SK-N-SH (cell line): ENCODE results near the gene E4F1. TPM values are rescaled to one million over a fixed set of nuclear protein-coding genes. Genes with fewer than 3 reads are reported as not detected.

Source experiments
- CTCF ChIA-PET: fragments of 300-600, 350-600 bp; formaldehyde crosslinking; extraction: SDS; loops from one replicate; lab custom pipeline; 2021; lab: Yijun Ruan, JAX
- POLR2A ChIA-PET: fragments of 350-600 bp; sonication (Branson Sonifier 250); formaldehyde crosslinking; extraction: SDS; loops from one replicate; lab custom pipeline; 2020; ENCODE audit warnings: antibody characterized with exemption, inconsistent platforms; lab: Yijun Ruan, JAX
- DNase-seq: peaks from one replicate; pipeline ENCODE4 v3.0.0; 2012
- H2AFZ ChIP-seq: fragments of 200-600 bp; sonication (generic); 2 replicates; pipeline ENCODE4 v1.8.1; 2016; ENCODE audit warnings: antibody characterized with exemption, mild to moderate bottlenecking, low read depth
- H3F3A ChIP-seq: fragments of 200-600 bp; sonication (generic); replicated peaks from 2 replicates; pipeline ENCODE3; 2016; ENCODE audit warnings: antibody characterized with exemption, mild to moderate bottlenecking; ENCODE audit not compliant: insufficient read depth
- H3K27ac ChIP-seq, 2 experiments: fragments of 200-500 bp in 1 of 2; fragments of 200-600 bp in 1 of 2; sonication (Bioruptor generic) in 1 of 2; sonication (generic), shearing (Covaris generic) in 1 of 2; 2 replicates each; pipeline versions ENCODE4 v1.5.1 to v1.6.1; 2014 to 2016; ENCODE audit warnings: low read depth in 2 of 2, inconsistent platforms in 1 of 2, low read length in 1 of 2, mild to moderate bottlenecking in 1 of 2, mixed read lengths in 1 of 2
- H3K27me3 ChIP-seq: fragments of 200-600 bp; sonication (generic), shearing (Covaris generic); 2 replicates; pipeline ENCODE4 v1.6.1; 2016; ENCODE audit warnings: mixed run types; ENCODE audit not compliant: insufficient read depth
- H3K36me3 ChIP-seq, 2 experiments: fragments of 200-500 bp in 1 of 2; fragments of 200-600 bp in 1 of 2; sonication (Bioruptor generic) in 1 of 2; sonication (generic) in 1 of 2; replicated peaks in 1 of 2; 2 replicates each; pipeline versions ENCODE3 to v1.5.1; 2014 to 2016; ENCODE audit warnings: low read length in 1 of 2, mild to moderate bottlenecking in 1 of 2; ENCODE audit not compliant: insufficient read depth in 2 of 2, control insufficient read depth in 1 of 2
- H3K4me1 ChIP-seq, 2 experiments: fragments of 200-500 bp in 1 of 2; fragments of 200-600 bp in 1 of 2; sonication (Bioruptor generic) in 1 of 2; sonication (generic), shearing (Covaris generic) in 1 of 2; 2 replicates each; pipeline versions ENCODE4 v1.5.1 to v1.6.1; 2014 to 2016; ENCODE audit warnings: low read depth in 1 of 2, low read length in 1 of 2, mixed run types in 1 of 2; ENCODE audit not compliant: insufficient read depth in 2 of 2, control insufficient read depth in 1 of 2
- H3K4me2 ChIP-seq: fragments of 200-600 bp; sonication (generic), shearing (Covaris generic); 2 replicates; pipeline ENCODE4 v1.6.1; 2017; ENCODE audit warnings: mixed run types
- H3K4me3 ChIP-seq, 2 experiments: fragments of 200-500 bp in 1 of 2; fragments of 200-600 bp in 1 of 2; sonication (Bioruptor generic) in 1 of 2; sonication (generic), shearing (Covaris generic) in 1 of 2; 2 replicates each; pipeline versions ENCODE4 v1.5.1 to v1.8.1; 2014 to 2016; ENCODE audit warnings: low read depth in 2 of 2, inconsistent platforms in 1 of 2, low read length in 1 of 2, mild to moderate bottlenecking in 1 of 2, mixed read lengths in 1 of 2, moderate library complexity in 1 of 2
- H3K79me2 ChIP-seq: fragments of 200-600 bp; sonication (generic); 2 replicates; pipeline ENCODE4 v1.8.1; 2017; ENCODE audit warnings: mild to moderate bottlenecking; ENCODE audit not compliant: insufficient read depth
- H3K9ac ChIP-seq: fragments of 200-600 bp; sonication (generic); 2 replicates; pipeline ENCODE4 v1.6.1; 2017; ENCODE audit warnings: mixed run types
- H3K9me2 ChIP-seq: fragments of 200-600 bp; sonication (generic); 2 replicates; pipeline ENCODE4 v1.6.1; 2017; ENCODE audit warnings: mixed run types
- H3K9me3 ChIP-seq: fragments of 200-600 bp; sonication (generic); 2 replicates; pipeline ENCODE4 v1.6.1; 2017; ENCODE audit warnings: mixed run types, mild to moderate bottlenecking, moderate library complexity
- H4K20me1 ChIP-seq: fragments of 200-600 bp; sonication (generic); 2 replicates; pipeline ENCODE4 v1.6.1; 2017; ENCODE audit warnings: mild to moderate bottlenecking, mixed run types; ENCODE audit not compliant: insufficient read depth
- EP300 ChIP-seq, 2 experiments: IDR thresholded peaks; 2 replicates each; pipeline versions ENCODE4 v1.4.0 to v1.6.1; 2012; ENCODE audit warnings: borderline replicate concordance in 1 of 2, low read depth in 1 of 2, low read length in 1 of 2
- EZH2phosphoT487 ChIP-seq: fragments of 200-600 bp; sonication (generic); IDR thresholded peaks from 2 replicates; pipeline ENCODE4 v1.6.1; 2017; ENCODE audit warnings: low read depth, mixed run types, mild to moderate bottlenecking, antibody characterized with exemption, moderate library complexity, borderline replicate concordance
- FOXM1 ChIP-seq: IDR thresholded peaks from 2 replicates; pipeline ENCODE4 v1.4.0; 2012; ENCODE audit warnings: low read depth, mild to moderate bottlenecking
- GABPA ChIP-seq: IDR thresholded peaks from 2 replicates; pipeline ENCODE4 v1.4.0; 2012; ENCODE audit warnings: low read depth, mild to moderate bottlenecking
- GATA2 ChIP-seq: sonication (generic); formaldehyde crosslinking; IDR thresholded peaks from 2 replicates; pipeline ENCODE4 v1.5.0; 2020; ENCODE audit warnings: mild to moderate bottlenecking, missing genetic modification reagents
- IRF3 ChIP-seq: fragments of 150-350 bp; IDR thresholded peaks from 2 replicates; pipeline ENCODE4 v1.6.1; 2016; ENCODE audit warnings: mild to moderate bottlenecking, low read depth, low read length
- JUND ChIP-seq: IDR thresholded peaks from 2 replicates; pipeline ENCODE4 v1.4.0; 2012
- RAD21 ChIP-seq: IDR thresholded peaks from 2 replicates; pipeline ENCODE4 v1.6.1; 2012; ENCODE audit warnings: mild to moderate bottlenecking, low read length
- RCOR1 ChIP-seq: fragments of 150-350 bp; IDR thresholded peaks from 2 replicates; pipeline ENCODE4 v1.6.1; 2017; ENCODE audit warnings: antibody characterized with exemption, low read length
- RFX5 ChIP-seq: IDR thresholded peaks from 2 replicates; pipeline ENCODE4 v1.6.1; 2012; ENCODE audit warnings: mild to moderate bottlenecking, improper control_type of control experiment, low read length
- RXRA ChIP-seq: IDR thresholded peaks from 2 replicates; pipeline ENCODE4 v1.4.0; 2012; ENCODE audit warnings: low read depth, mild to moderate bottlenecking, borderline replicate concordance
- SIN3A ChIP-seq: IDR thresholded peaks from 2 replicates; pipeline ENCODE4 v1.6.1; 2012; ENCODE audit warnings: low read depth, mild to moderate bottlenecking, low read length, moderate library complexity, borderline replicate concordance
- SMC3 ChIP-seq: IDR thresholded peaks from 2 replicates; pipeline ENCODE4 v1.6.1; 2012; ENCODE audit warnings: low read depth, low read length, improper control_type of control experiment
- TCF12 ChIP-seq: IDR thresholded peaks from 2 replicates; pipeline ENCODE4 v1.4.0; 2012
- TEAD4 ChIP-seq: IDR thresholded peaks from 2 replicates; pipeline ENCODE4 v1.4.0; 2012; ENCODE audit warnings: mild to moderate bottlenecking, borderline replicate concordance; ENCODE audit not compliant: insufficient read depth
- USF1 ChIP-seq: IDR thresholded peaks from 2 replicates; pipeline ENCODE4 v1.4.0; 2012; ENCODE audit warnings: low read depth, borderline replicate concordance
- YY1 ChIP-seq: IDR thresholded peaks from 2 replicates; pipeline ENCODE4 v1.4.0; 2012; ENCODE audit warnings: low read depth, mild to moderate bottlenecking
- WGBS: methylation state at CpG from one replicate; pipeline ENCODE4 v1.1.6; 2017; ENCODE audit warnings: low lambda C conversion rate; 5-methylcytosine and 5-hydroxymethylcytosine counted together
- polyA plus RNA-seq, 3 experiments: library from polyadenylated mRNA; depleted of rRNA; stranded (reverse); fragments of >200 nt; gene quantifications; 2 replicates each; pipeline ENCODE4 v1.2.3, GENCODE V29; 2012
- TF ChIP-seq, protein P1 (sequence below): IDR thresholded peaks from 2 replicates; pipeline ENCODE4 v1.6.1; 2012; ENCODE audit warnings: mild to moderate bottlenecking, low read depth, low read length, moderate library complexity
- TF ChIP-seq, protein P2 (sequence below): fragments of 200-600 bp; sonication (generic); IDR thresholded peaks from 2 replicates; pipeline ENCODE4 v1.6.1; 2017; ENCODE audit warnings: antibody characterized with exemption, mild to moderate bottlenecking, moderate library complexity
- TF ChIP-seq, protein P3 (sequence below): IDR thresholded peaks from 2 replicates; pipeline ENCODE4 v1.4.0; 2012; ENCODE audit warnings: low read depth, borderline replicate concordance

Gene E4F1
- polyA plus RNA-seq, 1 of the 3 experiments (the other 2 are of a cell fraction), result 33.0 TPM

DNA sequence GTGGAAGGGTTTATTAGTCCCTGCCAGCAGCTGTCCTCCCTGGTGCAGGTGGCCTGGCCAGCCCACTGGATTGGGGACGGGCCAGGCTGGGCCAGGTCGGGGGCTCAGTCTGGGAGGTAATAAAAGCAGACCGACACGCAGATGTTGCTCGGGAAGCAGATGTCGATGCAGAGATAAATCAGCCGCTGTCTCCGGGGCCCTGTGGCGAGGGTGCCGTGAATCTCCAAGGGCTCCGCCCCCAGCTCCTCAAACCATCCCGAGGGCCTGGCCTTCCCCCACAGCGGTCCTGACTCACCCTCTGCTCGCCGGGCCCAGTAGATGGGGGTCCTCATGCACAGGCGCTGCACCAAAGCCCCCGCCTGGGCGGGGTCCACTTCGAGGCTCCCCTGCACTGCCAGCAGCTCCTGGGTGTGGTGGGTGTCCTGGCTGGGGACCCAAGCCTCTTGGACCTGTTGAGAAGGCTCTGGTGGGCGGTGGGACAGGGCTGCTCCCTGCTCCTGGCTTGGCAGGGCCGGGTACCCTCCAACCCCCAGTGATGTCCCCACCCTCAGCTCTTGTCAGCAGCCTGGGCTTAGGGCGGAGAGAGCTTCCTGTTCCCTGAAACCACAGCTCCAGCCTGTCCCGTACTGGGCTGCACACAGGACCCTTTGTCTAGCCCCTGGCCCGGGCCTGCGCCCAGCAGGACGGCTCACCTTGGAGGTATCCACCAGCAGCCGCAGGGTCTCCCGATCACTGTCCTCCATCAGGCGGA is 14.0 kb upstream of the E4F1 start:
- Histone ChIP-seq H3K4me2 (no peak overlapping the region), H3K27me3 (no peaks in the 10 kb centered on the region), H3K4me1 (peaks cover 11 to 40% of the 10 kb centered on the region in 2 experiments; a peak in 3 of 4 replicates), H3K9me2 (no peaks in the 10 kb centered on the region), H3K4me3 (no peak overlapping the region), H3K9me3 (no peaks in the 10 kb centered on the region), H4K20me1 (peaks cover 11% of the 10 kb centered on the region; the same call in 1 of the 2 replicates), H2AFZ (no peak overlapping the region), H3K79me2 (peaks cover 34% of the 10 kb centered on the region), H3K9ac (no peak overlapping the region), H3K36me3 (peaks cover 0 to 36% of the 10 kb centered on the region in 2 experiments), H3K27ac (no peak overlapping the region), H3F3A (peaks cover 10% of the 10 kb centered on the region)
- ChIA-PET POLR2A (interaction anchor here (0.6 kb wide), 1 partner anchor 13 kb away, joined by 8 read pairs; no protein-coding TSS in a partner anchor), CTCF (interaction anchor here (1.1 to 2.0 kb wide), 2 partner anchors 14 to 187 kb away, joined by 3 to 9 read pairs; no protein-coding TSS in a partner anchor)
- DNase-seq, result no peak
- TF ChIP-seq, protein P1, sequence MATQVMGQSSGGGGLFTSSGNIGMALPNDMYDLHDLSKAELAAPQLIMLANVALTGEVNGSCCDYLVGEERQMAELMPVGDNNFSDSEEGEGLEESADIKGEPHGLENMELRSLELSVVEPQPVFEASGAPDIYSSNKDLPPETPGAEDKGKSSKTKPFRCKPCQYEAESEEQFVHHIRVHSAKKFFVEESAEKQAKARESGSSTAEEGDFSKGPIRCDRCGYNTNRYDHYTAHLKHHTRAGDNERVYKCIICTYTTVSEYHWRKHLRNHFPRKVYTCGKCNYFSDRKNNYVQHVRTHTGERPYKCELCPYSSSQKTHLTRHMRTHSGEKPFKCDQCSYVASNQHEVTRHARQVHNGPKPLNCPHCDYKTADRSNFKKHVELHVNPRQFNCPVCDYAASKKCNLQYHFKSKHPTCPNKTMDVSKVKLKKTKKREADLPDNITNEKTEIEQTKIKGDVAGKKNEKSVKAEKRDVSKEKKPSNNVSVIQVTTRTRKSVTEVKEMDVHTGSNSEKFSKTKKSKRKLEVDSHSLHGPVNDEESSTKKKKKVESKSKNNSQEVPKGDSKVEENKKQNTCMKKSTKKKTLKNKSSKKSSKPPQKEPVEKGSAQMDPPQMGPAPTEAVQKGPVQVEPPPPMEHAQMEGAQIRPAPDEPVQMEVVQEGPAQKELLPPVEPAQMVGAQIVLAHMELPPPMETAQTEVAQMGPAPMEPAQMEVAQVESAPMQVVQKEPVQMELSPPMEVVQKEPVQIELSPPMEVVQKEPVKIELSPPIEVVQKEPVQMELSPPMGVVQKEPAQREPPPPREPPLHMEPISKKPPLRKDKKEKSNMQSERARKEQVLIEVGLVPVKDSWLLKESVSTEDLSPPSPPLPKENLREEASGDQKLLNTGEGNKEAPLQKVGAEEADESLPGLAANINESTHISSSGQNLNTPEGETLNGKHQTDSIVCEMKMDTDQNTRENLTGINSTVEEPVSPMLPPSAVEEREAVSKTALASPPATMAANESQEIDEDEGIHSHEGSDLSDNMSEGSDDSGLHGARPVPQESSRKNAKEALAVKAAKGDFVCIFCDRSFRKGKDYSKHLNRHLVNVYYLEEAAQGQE, result no peak
- TF ChIP-seq RCOR1 (no peak), YY1 (no peak), SIN3A (no peak), SMC3 (no peak), GABPA (no peak), EZH2phosphoT487 (no peak), RAD21 (no peak), FOXM1 (no peak), IRF3 (no peak), JUND (no peak), EP300 (IDR thresholded peaks at IDR 0.05; ENCODE audit: borderline replicate concordance in 1 of 2, low read depth in 1 of 2, low read length in 1 of 2) (no peak), TCF12 (no peak), TEAD4 (no peak), RXRA (no peak), GATA2 (no peak), RFX5 (no peak), USF1 (no peak)
- TF ChIP-seq, protein P2, sequence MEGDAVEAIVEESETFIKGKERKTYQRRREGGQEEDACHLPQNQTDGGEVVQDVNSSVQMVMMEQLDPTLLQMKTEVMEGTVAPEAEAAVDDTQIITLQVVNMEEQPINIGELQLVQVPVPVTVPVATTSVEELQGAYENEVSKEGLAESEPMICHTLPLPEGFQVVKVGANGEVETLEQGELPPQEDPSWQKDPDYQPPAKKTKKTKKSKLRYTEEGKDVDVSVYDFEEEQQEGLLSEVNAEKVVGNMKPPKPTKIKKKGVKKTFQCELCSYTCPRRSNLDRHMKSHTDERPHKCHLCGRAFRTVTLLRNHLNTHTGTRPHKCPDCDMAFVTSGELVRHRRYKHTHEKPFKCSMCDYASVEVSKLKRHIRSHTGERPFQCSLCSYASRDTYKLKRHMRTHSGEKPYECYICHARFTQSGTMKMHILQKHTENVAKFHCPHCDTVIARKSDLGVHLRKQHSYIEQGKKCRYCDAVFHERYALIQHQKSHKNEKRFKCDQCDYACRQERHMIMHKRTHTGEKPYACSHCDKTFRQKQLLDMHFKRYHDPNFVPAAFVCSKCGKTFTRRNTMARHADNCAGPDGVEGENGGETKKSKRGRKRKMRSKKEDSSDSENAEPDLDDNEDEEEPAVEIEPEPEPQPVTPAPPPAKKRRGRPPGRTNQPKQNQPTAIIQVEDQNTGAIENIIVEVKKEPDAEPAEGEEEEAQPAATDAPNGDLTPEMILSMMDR, result no peak
- TF ChIP-seq, protein P3, sequence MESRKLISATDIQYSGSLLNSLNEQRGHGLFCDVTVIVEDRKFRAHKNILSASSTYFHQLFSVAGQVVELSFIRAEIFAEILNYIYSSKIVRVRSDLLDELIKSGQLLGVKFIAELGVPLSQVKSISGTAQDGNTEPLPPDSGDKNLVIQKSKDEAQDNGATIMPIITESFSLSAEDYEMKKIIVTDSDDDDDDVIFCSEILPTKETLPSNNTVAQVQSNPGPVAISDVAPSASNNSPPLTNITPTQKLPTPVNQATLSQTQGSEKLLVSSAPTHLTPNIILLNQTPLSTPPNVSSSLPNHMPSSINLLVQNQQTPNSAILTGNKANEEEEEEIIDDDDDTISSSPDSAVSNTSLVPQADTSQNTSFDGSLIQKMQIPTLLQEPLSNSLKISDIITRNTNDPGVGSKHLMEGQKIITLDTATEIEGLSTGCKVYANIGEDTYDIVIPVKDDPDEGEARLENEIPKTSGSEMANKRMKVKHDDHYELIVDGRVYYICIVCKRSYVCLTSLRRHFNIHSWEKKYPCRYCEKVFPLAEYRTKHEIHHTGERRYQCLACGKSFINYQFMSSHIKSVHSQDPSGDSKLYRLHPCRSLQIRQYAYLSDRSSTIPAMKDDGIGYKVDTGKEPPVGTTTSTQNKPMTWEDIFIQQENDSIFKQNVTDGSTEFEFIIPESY, result no peak
- WGBS, result 88% methylated on average over 18 of the region's 29 CpGs
